ENCODE measurements around the gene CAB39. TPM values are rescaled to one million over a fixed set of nuclear protein-coding genes. Genes with fewer than 3 reads are reported as not detected.

The CAB39 gene
- total RNA-seq, 1 experiment from 2014 or later: 39.9 TPM

GRCh38 chr2:230669386-230669950, 43.2 kb upstream of the CAB39 start:
- no TSS peak for BruUV-seq (replicated peaks)
- DNase-seq (ENCODE audit: low read depth, low spot score) (no peak), ATAC-seq (no peak)
- POLR2A ChIA-PET: no interaction called here
- intact Hi-C loops (cut with micrococcal nuclease; ENCODE audit: unreplicated experiment): no loop called here
- H3K4me3 ChIP-seq (ENCODE audit: low read depth in 2 of 2, low read length in 2 of 2): no peak overlapping the region
- no peaks in the 10 kb centered on the region for H3K36me3 ChIP-seq (ENCODE audit: control insufficient read depth, insufficient read depth, low read length)
- H3K27ac ChIP-seq (ENCODE audit: low read length): no peak overlapping the region
- H3K9me3 ChIP-seq (ENCODE audit: control insufficient read depth, insufficient read depth, low read depth, low read length): no peaks in the 10 kb centered on the region
- CTCF ChIA-PET: no interaction called here
- in situ Hi-C loops (cut with HindIII; ENCODE audit: low pct_unique_long_range_greater_than_20kb, low sequenced_read_pairs): no loop called here
- TF ChIP-seq TCF7L2 (IDR thresholded peaks at IDR 0.05; ENCODE audit: low read depth, low read length): no peak
- no peak for TF ChIP-seq REST (IDR thresholded peaks at IDR 0.05; ENCODE audit: insufficient read depth in 1 of 2, low read depth in 2 of 2, low read length in 1 of 2)
- TF ChIP-seq SIN3A (IDR thresholded peaks at IDR 0.05; ENCODE audit: borderline replicate concordance, insufficient read depth, low read depth, low read length): no peak
- TF ChIP-seq POLR2AphosphoS5 (IDR thresholded peaks at IDR 0.05; ENCODE audit: low read depth, low read length): no peak
- no peak for TF ChIP-seq CTCF (IDR thresholded peaks at IDR 0.05)
- no peaks in the 10 kb centered on the region for H3K4me1 ChIP-seq (ENCODE audit: control insufficient read depth, insufficient read depth, low read length)
- H3K27me3 ChIP-seq (ENCODE audit: control insufficient read depth, insufficient read depth, low read length): no peaks in the 10 kb centered on the region

- Histone ChIP-seq H3K9me3 (ENCODE audit: control insufficient read depth, insufficient read depth, low read depth, low read length) (no peaks in the 10 kb centered on the region), H3K4me3 (ENCODE audit: low read depth in 2 of 2, low read length in 2 of 2) (no peak overlapping the region), H3K4me1 (ENCODE audit: control insufficient read depth, insufficient read depth, low read length) (no peaks in the 10 kb centered on the region), H3K36me3 (ENCODE audit: control insufficient read depth, insufficient read depth, low read length) (no peaks in the 10 kb centered on the region), H3K27me3 (ENCODE audit: control insufficient read depth, insufficient read depth, low read length) (no peaks in the 10 kb centered on the region), H3K27ac (ENCODE audit: low read length) (no peak overlapping the region)
- in situ Hi-C loops (cut with HindIII; ENCODE audit: low pct_unique_long_range_greater_than_20kb, low sequenced_read_pairs): no loop called here
- CTCF ChIA-PET: no interaction called here
- intact Hi-C loops (cut with micrococcal nuclease; ENCODE audit: unreplicated experiment): no loop called here
- TF ChIP-seq SIN3A (IDR thresholded peaks at IDR 0.05; ENCODE audit: borderline replicate concordance, insufficient read depth, low read depth, low read length) (no peak), REST (IDR thresholded peaks at IDR 0.05; ENCODE audit: insufficient read depth in 1 of 2, low read depth in 2 of 2, low read length in 1 of 2) (no peak), TCF7L2 (IDR thresholded peaks at IDR 0.05; ENCODE audit: low read depth, low read length) (no peak), CTCF (IDR thresholded peaks at IDR 0.05) (no peak), POLR2AphosphoS5 (IDR thresholded peaks at IDR 0.05; ENCODE audit: low read depth, low read length) (no peak)
- no TSS peak for BruUV-seq (replicated peaks)
- ATAC-seq (0 out of 2 replicates have a peak, but pooled peaks have one; percentile 58), DNase-seq (ENCODE audit: low read depth, low spot score) (no peak)
- POLR2A ChIA-PET: interaction anchor here (0.6 kb wide), 1 partner anchor 1068 kb away, joined by 10 read pairs; no protein-coding TSS in a partner anchor
These were observed 41.5 kb upstream of the CAB39 start for GRCh38 chr2:230671117-230671516.
